ENCODE results near the gene STAMBP.
"Not testable (repeated sequence)": the region's sequence is repeated elsewhere in the genome, so short reads cannot be mapped to it uniquely, and the experiment has no call there.

The STAMBP gene

DNA sequence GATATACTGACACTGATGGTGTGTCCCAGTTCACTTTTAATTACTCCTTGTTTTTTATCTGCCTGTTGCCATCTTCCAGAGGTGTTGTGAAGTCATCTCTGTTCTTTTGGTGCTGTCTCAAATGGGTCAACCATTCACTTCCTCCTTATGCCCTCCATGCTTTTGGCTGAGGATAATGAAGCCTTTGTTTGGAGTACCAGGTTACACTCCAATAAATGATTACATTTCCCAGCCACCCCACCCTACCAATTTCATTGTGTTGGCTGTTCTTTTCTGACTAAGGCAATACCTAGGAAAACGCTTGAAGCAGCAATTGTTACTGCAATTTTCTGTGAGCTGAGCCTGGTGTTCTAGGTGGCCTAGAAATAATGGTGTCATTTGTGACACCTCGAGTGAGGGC lies 34.2 kb downstream of the STAMBP start:
- ChIA-PET POLR2A (no interaction called here), CTCF (no interaction called here)
- DNase-seq (ENCODE audit: extremely low spot score) = no peak
- TF ChIP-seq SP1 (IDR thresholded peaks at IDR 0.05) (no peak), CTBP1 (IDR thresholded peaks at IDR 0.05; ENCODE audit: borderline replicate concordance) (no peak), L3MBTL2 (conservative IDR thresholded peaks at IDR 0.05) (no peak), NFRKB (IDR thresholded peaks at IDR 0.05) (no peak), BHLHE40 (IDR thresholded peaks at IDR 0.05; ENCODE audit: borderline replicate concordance) (no peak), PKNOX1 (IDR thresholded peaks at IDR 0.05) (no peak)

DNA sequence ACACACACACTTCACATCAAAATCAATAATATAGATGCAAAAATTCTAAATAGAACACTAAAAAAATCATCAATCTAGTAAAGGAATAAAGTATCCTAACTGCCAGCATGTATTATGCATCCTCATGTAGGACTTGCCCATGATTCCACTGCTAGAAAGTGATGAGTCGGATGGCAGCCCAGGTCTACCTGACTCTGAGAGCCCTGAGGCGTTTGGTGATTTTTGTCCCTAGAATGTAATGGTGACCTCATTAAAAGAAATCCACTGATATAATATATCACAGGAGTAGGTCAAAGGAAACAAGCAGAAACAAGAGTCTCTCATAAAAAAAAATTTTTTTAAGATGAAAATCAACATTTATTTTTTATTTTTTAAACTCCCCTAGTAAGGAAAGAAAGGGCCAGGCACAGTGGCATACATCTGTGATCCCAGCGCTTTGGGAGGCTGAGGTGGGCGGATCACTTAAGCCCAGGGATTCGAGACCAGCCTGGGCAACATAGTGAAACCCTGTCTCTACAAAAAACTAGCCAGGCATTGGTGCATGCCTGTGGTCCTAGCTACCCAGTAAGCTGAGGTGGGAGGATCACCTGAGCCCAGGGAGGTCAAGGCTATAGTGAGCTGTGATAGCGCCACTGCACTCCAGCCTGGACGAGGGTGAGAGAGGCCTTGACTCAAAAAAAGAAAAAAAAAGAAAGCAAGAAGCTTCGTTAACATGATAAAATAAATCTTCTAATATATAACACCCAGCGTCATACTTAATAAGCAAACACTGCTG lies 39.6 kb downstream of the STAMBP start:
- ChIA-PET POLR2A (no interaction called here), CTCF (no interaction called here)
- no peak for TF ChIP-seq LEF1 (IDR thresholded peaks at IDR 0.05; ENCODE audit: borderline replicate concordance)
- TF ChIP-seq FOXK2 (IDR thresholded peaks at IDR 0.05) = no peak
- TF ChIP-seq TARDBP (IDR thresholded peaks at IDR 0.05) = no peak
- TF ChIP-seq CTBP1 (IDR thresholded peaks at IDR 0.05; ENCODE audit: borderline replicate concordance) = no peak
- no peak for TF ChIP-seq FOXA1 (IDR thresholded peaks at IDR 0.05)
- no peak for TF ChIP-seq PKNOX1 (IDR thresholded peaks at IDR 0.05)
- no peak for TF ChIP-seq SP1 (IDR thresholded peaks at IDR 0.05)
- no peak for TF ChIP-seq ELF4 (IDR thresholded peaks at IDR 0.05)
- TF ChIP-seq ZNF384 (IDR thresholded peaks at IDR 0.05) = no peak
- TF ChIP-seq L3MBTL2 (conservative IDR thresholded peaks at IDR 0.05) = no peak
- no peak for TF ChIP-seq FOXM1 (IDR thresholded peaks at IDR 0.05; ENCODE audit: borderline replicate concordance)
- DNase-seq (ENCODE audit: extremely low spot score) = no peak

DNA sequence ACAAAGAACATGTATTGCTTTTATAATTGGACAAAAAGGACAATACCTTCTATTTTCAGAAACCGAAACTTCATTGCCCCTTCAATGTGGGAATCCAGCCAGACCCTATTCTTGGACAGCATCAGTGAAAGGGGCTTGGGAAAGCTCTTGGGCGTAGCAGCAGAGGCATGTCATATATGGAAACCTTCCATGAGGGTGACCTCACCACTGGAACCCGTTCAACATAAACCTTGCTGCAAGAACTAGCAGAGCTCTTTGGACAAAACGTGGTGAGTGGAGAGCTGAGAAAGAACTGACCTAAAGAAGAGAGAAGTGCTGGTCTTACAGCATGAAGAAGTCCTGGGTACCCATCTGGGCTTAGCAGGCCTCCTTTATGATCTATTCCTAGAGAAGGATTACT lies 41.3 kb downstream of the STAMBP start:
- no peak for DNase-seq (ENCODE audit: extremely low spot score)
- TF ChIP-seq TARDBP (IDR thresholded peaks at IDR 0.05) (no peak), NFRKB (IDR thresholded peaks at IDR 0.05) (no peak), L3MBTL2 (conservative IDR thresholded peaks at IDR 0.05) (no peak), FOXK2 (IDR thresholded peaks at IDR 0.05) (no peak), CTBP1 (IDR thresholded peaks at IDR 0.05; ENCODE audit: borderline replicate concordance) (no peak), PKNOX1 (IDR thresholded peaks at IDR 0.05) (no peak), FOXM1 (IDR thresholded peaks at IDR 0.05; ENCODE audit: borderline replicate concordance) (no peak), LEF1 (IDR thresholded peaks at IDR 0.05; ENCODE audit: borderline replicate concordance) (no peak), SP1 (IDR thresholded peaks at IDR 0.05) (no peak), BHLHE40 (IDR thresholded peaks at IDR 0.05; ENCODE audit: borderline replicate concordance) (no peak), SUZ12 (IDR thresholded peaks at IDR 0.05) (no peak), ELF4 (IDR thresholded peaks at IDR 0.05) (no peak), HDGF (IDR thresholded peaks at IDR 0.05; ENCODE audit: borderline replicate concordance) (no peak), ZNF384 (IDR thresholded peaks at IDR 0.05) (no peak), FOXA1 (IDR thresholded peaks at IDR 0.05) (no peak)
- ChIA-PET CTCF (no interaction called here), POLR2A (no interaction called here)

GRCh38 chr2:73877071-73877802 lies 48.5 kb downstream of the STAMBP start:
- ChIA-PET CTCF (no interaction called here), POLR2A (no interaction called here)
- TF ChIP-seq ZNF384 (IDR thresholded peaks at IDR 0.05) (no peak), FOXA1 (IDR thresholded peaks at IDR 0.05) (no peak), TARDBP (IDR thresholded peaks at IDR 0.05) (no peak), NFRKB (IDR thresholded peaks at IDR 0.05) (no peak), CTBP1 (IDR thresholded peaks at IDR 0.05; ENCODE audit: borderline replicate concordance) (no peak), FOXM1 (IDR thresholded peaks at IDR 0.05; ENCODE audit: borderline replicate concordance) (no peak), SP1 (IDR thresholded peaks at IDR 0.05) (no peak), FOXK2 (IDR thresholded peaks at IDR 0.05) (no peak), HDGF (IDR thresholded peaks at IDR 0.05; ENCODE audit: borderline replicate concordance) (no peak), SUZ12 (IDR thresholded peaks at IDR 0.05) (no peak), BHLHE40 (IDR thresholded peaks at IDR 0.05; ENCODE audit: borderline replicate concordance) (no peak), ELF4 (IDR thresholded peaks at IDR 0.05) (no peak), L3MBTL2 (conservative IDR thresholded peaks at IDR 0.05) (no peak), LEF1 (IDR thresholded peaks at IDR 0.05; ENCODE audit: borderline replicate concordance) (no peak), PKNOX1 (IDR thresholded peaks at IDR 0.05) (no peak), ARNT (IDR thresholded peaks at IDR 0.05) (no peak)
- DNase-seq (ENCODE audit: extremely low spot score) = no peak

DNA sequence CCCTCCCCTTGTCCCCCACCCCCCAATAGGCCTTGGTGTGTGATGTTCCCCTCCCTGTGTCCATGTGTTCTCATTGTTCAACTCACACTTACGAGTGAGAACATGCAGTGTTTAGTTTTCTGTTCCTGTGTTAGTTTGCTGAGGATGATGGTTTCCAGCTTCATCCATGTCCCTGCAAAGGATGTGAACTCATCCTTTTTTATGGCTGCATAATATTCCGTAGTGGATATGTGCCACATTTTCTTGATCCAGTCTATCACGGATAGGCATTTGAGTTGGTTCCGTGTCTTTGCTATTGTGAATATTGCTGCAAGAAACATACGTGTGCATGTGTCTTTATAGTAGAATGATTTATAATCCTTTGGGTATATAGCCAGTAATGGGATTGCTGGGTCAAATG lies 49.2 kb downstream of the STAMBP start:
- POLR2A ChIA-PET; CTCF ChIA-PET; DNase-seq (ENCODE audit: extremely low spot score): not testable (repeated sequence)

GRCh38 chr2:73885406-73885805 lies 56.6 kb downstream of the STAMBP start:
- POLR2A ChIA-PET = no interaction called here
- no peak for DNase-seq (ENCODE audit: extremely low spot score)
- CTCF ChIA-PET = no interaction called here
- TF ChIP-seq NFRKB (IDR thresholded peaks at IDR 0.05) = no peak
- TF ChIP-seq PKNOX1 (IDR thresholded peaks at IDR 0.05) = no peak
- TF ChIP-seq ZNF384 (IDR thresholded peaks at IDR 0.05) = no peak
- no peak for TF ChIP-seq BHLHE40 (IDR thresholded peaks at IDR 0.05; ENCODE audit: borderline replicate concordance)
- TF ChIP-seq HDGF (IDR thresholded peaks at IDR 0.05; ENCODE audit: borderline replicate concordance) = no peak
- no peak for TF ChIP-seq TARDBP (IDR thresholded peaks at IDR 0.05)
- TF ChIP-seq L3MBTL2 (conservative IDR thresholded peaks at IDR 0.05) = no peak
- TF ChIP-seq ARNT (IDR thresholded peaks at IDR 0.05) = no peak
- no peak for TF ChIP-seq LEF1 (IDR thresholded peaks at IDR 0.05; ENCODE audit: borderline replicate concordance)
- TF ChIP-seq CTBP1 (IDR thresholded peaks at IDR 0.05; ENCODE audit: borderline replicate concordance) = no peak
- no peak for TF ChIP-seq FOXK2 (IDR thresholded peaks at IDR 0.05)
- TF ChIP-seq SUZ12 (IDR thresholded peaks at IDR 0.05) = no peak
- no peak for TF ChIP-seq SP1 (IDR thresholded peaks at IDR 0.05)
- no peak for TF ChIP-seq FOXA1 (IDR thresholded peaks at IDR 0.05)
- no peak for TF ChIP-seq FOXM1 (IDR thresholded peaks at IDR 0.05; ENCODE audit: borderline replicate concordance)
- no peak for TF ChIP-seq ELF4 (IDR thresholded peaks at IDR 0.05)
